ENCODE results near the gene SLC6A18.

Gene SLC6A18

DNA sequence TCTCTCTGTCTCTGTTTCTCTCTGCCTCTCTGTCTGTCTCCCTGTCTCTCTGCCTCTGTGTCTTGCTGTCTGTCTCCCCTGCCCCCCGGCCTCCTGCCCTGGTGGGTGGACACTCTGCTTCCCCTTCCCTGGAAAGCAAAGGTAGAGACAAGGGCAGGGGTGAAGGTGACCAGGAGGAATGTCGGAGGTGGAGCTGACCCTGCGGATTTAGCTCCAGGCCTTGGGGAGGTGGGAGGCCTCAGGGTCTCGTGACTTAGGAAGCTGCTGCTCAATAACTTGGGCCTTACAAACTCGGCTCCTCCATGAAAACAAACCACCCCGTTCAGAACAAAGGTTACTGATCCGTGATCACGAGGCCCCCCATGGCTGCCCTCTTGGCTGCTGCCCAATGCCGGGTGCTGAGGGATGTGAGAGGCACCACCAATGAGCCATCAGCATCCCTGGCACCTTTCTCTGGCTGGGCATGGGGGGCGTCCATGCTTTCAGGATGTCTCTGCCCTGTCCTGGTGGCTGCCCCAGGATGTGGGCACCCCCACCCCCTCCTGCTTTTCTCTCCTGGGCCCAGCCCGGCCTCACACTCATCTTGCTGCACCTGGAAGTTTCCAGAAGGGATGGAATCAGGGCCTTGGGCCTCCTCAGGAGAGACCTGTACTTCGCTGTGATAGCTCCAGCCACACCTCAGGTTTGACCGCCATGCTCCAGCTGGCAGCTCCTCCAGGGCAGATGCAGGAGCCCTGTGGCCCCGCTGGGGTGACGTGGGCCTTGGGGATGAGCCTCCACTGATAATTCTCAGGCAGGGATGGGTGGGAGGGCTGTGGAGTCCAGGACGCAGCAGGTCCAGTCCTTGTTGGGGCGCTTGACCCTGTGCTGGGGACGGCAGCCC, 38.6 kb upstream of the SLC6A18 start:
- DNase-seq (ENCODE audit: low spot score), result no peak

DNA sequence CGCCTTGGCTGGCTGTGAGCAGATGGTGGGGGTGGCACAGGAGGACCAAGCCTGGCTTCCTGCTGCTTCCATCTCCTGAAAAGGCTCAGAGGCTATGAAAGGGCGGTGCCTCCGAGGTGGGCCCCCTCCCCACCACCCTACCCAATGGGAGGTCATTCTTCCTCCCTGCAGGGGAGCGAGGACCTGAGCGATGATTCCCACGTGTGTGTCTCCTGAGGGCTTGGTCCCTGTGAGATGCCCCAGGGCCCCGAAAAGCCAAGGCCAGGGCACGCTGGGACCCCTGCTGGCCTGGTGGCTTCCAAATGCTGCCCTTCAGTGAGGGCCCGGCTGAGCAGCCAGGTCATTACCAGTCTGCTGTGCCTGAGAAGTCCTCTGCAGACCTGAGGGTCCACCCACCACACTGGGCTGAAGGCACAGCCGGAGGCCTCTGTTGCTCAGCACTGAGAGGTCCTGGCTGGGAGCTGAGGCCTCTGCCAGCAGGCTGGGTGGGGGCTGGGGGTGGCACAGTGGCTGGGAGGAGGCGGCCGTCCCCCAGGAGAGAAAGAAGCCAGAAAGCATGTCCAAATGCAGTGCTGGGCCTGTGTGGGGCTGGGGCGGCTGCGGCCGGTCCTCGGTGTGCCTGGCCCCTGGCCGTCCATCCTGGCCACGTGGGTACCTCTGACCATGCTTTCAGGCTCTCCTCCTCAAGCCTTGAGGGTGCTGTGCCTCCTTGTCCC, 37.8 kb upstream of the SLC6A18 start:
- DNase-seq (ENCODE audit: low spot score), result no peak

DNA sequence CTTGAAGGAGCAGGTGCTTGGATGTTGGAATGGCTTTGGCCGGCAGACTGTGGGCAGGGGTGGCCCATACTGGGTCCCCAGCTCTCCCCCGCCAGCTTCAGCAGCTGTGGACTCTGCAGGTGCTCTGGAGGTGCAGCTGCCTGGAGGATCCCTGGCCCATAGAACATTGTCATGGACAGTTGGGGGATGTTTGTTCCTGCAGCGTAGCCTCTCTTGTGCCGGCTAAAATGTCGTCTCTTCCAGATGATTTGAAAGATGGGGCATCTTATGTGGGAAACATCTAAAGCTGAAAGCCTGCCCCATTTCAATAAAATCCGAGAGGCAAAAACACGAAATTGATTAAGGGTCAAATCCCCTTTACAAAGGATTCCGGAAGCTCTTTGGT, 37.2 kb upstream of the SLC6A18 start:
- no peak for DNase-seq (ENCODE audit: low spot score)

DNA sequence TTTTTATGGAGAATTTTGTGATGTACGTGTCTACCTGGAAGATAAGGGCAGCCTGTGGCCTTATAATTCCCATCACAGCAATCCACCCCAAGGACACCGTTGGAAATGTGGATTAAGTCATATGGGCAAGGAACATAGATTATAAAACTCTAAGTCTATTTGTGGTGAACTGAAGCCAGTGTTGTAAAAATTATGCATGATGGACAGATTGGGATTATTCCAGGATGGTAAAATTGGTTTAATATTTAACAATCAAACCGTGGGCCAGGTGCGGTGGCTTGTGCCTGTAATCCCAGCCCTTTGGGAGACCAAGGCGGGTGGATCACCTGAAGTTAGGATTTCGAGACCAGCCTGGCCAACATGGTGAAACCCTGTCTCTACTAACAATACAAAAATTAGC, 36.7 kb upstream of the SLC6A18 start:
- no peak for DNase-seq (ENCODE audit: low spot score)

DNA sequence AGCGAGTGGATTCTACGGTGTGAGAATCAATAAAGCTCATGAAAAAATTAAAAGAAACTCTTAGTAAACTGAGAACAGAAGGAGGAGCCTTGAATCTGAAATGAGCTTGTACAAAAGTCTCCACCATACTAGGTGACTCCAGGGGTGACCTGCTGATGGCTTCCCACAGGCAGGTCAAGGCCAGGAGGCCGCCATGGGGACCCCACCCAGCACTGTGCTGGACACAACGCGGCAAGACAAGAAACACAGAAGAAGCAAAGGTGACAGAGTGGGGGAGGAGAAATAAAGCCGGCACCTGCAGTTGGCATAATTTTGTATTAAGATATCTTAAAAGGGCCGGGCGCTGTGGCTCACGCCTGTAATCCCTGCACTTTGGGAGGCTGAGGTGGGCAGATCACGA, 35.9 kb upstream of the SLC6A18 start:
- DNase-seq (ENCODE audit: low spot score), result no peak

DNA sequence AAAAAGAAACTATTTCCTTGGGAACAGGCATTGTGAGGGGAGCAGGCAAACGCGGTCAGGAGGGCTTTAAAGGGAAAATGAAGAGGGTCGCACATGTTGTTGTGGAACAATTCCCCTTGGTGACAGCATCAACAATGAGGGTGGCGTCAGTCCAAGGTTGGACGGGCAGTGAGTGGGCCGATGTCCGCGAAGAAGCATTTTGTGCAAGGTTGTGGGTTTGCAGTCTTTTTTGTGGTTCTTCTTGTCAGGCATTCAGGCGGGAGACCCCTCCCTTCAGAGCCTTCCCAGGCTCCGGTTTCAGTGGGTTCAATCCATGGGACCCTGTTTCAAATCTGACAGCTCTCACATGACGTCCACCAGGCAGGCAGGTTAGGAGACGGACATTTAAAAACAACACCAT, 34.9 kb upstream of the SLC6A18 start:
- DNase-seq (ENCODE audit: low spot score), result no peak

DNA sequence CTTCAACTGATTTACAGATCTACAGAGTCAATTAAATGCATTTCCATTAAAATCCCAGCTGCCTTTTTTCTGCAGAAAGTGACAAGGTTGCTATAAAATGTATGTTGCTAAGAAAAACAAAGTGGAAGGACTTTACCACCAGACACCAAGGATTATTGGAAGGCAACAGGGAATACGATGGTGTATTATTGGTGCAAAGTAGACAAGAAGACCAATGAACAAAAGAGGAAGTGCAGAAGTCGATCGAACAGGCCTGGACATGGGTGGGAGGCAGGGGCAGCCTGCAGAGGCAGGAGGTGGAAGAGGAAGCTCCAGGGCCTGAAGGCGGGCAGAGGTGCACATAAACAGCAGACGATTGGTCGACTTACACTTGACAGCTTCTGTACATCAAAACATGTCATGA, 34.3 kb upstream of the SLC6A18 start:
- no peak for DNase-seq (ENCODE audit: low spot score)

DNA sequence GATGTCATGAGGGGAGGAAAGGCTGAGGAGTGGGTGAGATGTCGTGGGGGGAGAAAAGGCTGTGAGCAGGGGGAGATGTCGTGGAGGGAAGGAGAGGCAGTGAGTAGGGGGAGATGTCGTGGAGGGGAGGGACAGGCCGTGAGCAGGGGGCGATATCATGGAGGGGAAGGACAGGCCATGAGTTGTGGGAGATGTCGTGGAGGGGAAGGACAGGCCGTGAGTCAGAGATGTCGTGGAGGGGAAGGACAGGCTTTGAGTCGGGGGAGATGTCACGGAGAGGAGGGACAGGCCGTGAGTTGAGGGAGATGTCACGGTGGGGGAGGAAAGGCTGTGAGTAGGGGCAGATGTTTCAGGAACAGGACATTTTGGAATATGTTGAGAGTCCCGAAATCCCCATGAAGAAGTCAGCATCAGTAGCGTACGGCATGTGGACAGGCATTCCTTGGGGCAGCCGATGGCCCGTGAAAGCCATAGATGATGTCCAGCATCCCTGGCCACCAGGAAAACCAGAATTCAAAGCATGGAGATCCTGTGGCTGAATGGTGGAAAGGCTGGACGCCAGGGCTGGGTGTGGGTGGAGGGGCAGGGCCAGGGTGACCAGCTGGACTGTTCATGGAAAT, 32.1 kb upstream of the SLC6A18 start:
- no peak for DNase-seq (ENCODE audit: low spot score)

DNA sequence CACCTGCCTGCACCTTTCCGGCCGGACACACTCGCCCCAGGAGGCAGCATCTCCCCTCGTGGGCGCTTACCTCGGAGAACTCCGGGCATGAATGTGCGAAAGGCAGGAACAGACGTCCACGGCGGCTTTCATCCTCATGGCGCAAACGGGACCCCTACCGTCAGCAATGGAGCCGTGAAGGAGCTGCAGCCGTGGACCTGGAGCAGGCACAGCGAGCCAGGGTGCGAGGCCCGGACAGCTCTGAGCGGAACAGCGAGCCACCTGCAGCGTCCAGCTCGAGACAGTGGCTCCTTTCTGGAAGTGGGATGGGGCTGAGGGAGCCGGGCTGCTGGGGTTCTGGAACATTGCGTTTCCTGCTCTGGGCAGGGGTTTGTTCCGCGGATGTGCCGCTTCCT, 31.6 kb upstream of the SLC6A18 start:
- DNase-seq (ENCODE audit: low spot score), result no peak

DNA sequence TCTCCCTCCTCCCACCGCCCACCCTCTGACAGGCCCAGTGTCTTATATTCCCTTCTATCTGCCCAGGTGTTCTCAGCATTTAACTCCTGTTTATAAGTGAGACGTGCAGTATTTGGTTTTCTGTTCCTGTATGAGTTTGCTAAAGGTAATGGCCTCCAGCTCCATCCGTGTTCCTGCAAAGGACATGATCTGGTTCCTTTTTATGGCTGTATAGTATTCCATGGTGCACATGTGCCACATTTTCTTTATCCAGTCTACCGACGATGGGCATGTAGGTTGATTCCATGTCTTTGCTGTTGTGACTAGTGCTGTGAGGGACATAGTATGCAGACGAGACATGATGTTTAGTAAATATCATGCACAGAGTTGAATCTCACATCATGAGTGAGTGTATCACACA, 30.8 kb upstream of the SLC6A18 start:
- DNase-seq (ENCODE audit: low spot score), result no peak

DNA sequence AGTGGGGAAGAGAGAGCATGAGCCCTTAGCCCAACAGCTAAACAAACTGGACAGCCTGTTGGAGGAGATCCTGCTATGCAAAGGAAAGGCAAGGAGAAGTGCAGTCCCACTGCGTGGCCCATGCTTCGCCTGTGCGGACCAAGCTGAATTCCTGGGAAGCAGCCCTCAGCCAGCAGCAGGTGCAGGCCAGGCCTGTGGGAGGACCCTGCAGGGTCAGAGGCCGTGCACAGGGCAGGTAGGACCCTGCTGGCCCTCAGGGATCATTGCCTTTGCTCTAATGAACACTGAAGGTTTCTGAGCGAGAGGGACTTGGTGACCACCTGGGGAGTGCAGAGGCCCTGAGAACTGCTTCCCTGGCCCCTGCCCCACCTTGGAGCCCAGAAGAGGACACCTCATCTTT, 29.7 kb upstream of the SLC6A18 start:
- no peak for DNase-seq (ENCODE audit: low spot score)

DNA sequence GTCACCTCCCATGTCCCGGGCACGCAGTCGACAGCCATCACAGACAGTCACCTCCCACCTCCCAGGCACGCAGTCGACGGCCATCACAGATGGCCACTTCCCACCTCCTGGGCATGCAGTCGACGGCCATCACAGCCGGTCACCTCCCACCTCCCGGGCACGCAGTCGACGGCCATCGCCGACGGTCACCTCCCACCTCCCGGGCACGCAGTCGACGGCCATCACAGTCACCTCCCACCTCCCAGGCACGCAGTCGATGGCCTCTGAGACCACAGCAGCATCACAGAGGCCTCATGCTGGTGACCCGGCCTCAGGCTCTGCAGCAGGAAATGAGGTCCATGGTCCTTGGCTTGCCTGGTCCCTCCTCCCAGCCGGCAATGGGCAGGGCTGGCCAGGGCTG, 29.3 kb upstream of the SLC6A18 start:
- DNase-seq (ENCODE audit: low spot score), result no peak

DNA sequence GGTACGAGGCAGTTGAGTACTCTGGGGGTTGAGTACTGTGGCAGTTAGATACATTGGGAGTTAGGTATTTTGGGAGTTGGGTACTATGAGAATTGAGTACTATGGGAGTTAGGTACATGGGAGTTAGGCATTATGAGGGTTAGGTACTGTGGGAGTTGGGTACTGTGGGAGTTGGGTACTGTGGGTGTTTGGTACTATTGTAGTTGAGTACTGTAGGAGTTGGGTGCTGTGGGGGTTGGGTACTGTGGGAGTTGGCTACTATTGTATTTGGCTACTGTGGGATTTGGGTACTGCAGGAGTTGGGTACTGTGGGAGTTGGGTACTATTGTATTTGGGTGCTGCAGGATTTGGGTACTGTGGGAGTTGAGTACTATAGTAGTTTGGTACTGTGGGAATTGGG, 28.6 kb upstream of the SLC6A18 start:
- no peak for DNase-seq (ENCODE audit: low spot score)

DNA sequence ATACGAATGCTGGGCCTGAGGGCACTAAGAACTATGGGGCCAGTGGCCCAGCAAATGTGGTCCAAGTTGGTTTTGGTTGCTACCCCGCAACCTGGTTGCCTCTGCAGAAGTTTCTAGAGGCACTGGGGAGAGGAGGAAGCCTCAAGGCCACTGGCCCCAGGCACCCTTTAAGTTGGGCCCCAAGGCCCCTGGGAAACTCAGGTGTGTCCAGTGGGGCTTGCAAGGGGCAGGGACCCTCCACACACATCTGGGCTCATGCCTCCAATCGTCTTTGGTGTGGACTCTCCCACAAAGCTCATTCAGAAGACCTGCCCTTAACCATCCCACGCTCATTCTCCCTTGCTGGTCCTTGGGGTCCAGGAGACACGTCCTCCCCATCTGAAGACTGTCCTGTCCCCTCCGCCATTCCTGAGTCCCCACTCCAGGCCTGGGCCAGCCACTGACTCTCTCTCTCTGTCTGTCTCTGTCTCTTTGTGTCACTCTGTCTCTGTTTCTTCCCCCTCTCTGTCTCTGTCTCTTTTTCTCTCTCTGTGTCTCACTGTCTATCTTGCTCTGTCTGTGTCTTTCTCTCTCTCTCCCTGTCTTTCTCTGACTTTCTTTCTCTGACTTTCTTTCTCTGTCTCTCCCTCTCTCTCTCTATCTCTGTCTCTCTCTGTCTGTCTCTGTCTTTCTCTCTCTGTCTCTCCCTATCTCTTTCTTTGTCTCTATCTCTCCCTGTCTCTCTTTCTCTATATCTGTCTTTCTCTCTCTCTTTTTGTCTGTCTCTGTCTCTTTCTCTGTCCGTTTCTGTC, 27.1 kb upstream of the SLC6A18 start:
- no peak for DNase-seq (ENCODE audit: low spot score)

DNA sequence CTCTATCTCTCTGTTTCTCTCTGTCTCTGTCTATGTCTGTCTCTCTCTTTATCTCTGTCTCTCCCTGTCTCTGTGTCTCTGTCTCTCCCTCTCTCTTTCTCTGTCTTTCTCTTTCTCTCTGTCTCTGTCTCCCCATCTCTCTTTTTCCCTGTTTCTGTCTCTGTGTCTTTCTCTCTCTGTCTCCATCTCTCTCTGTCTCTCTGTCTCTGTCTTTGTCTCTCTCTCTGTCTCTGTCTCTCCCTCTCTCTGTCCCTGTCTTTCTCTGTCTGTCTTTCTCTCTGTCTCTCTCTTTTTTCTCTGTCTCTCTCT, 25.9 kb upstream of the SLC6A18 start:
- DNase-seq (ENCODE audit: low spot score), result no peak

DNA sequence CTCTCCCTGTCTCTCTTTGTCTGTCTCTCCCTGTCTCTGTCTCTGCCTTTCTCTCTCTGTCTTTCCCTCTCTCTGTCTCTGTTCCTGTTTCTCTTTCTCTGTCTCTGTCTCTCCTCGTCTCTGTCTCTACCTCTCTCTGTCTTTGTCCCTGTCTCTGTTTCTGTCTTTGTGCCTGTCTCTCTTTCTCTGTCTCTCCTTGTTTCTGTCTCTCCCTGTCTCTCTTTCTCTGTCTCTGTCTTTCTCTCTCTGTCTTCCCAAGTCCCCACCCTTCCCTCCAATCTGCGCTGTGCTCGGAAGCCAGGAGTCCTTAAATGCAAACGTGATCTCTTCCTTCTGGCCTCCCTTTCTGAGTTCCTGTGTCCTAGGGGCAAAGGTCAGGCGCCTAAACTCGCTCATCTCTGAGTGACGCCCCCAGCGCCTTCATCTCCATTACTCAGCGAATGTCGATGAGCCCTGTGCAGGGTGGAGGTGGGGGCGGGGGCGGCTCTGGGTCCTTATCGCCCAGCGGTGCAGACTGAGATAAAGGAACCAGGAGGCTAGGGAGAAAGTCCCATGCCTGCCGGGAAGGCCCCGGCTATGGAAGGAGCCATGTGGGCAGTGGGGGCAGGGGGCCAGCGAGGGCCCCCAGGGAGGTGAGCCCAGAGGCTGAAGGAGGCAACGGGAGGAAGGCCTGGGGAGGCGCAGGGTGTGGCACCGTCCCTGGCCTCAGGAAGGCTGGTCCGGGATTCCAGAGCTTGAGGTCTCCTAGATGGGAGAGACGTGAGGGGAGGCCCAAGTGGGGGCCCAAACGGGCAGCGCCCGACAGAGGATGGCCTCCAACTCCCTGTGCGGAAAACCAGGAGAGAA, 25.3 kb upstream of the SLC6A18 start:
- no peak for DNase-seq (ENCODE audit: low spot score)

DNA sequence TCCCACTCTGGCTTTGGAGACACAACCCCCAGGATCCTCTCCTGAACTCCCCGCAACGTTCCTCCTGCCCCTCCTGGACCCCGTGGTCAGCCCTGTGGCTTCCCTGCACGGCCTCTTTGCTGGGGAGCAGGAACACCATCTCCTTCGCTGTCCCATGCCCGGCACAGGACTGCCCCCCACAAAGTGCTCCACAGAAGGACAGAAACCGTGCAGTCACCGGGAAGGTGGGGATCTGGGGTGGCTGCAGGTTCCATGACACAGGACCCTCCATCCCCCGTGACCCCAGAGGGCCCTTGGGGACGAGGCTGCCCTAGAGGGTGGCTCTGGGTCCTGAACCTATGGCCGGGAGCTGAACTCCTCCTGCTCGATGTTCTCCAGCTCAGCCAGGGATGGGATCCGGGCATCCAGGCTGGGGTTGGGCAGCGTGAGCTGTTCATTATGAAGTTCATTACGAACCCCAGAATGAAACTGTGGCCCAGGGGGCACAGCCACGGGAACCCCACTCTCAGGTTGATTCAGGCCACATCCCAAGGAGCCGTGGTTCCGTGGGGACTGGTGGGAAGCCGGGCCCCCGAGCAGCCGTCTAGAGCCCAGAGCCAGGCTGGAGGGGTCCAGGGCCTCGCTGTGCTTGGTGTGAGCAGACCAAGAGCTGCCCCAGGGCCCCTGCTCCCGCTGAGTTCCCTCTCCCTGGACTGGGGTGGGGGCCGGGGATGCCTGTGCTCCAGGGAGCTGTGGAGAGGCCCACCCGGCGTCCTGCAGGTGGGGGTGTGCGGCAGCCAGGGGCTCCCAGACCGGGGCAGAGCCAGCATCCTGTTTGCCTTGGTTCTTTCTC, 24.5 kb upstream of the SLC6A18 start:
- DNase-seq (ENCODE audit: low spot score), result no peak

DNA sequence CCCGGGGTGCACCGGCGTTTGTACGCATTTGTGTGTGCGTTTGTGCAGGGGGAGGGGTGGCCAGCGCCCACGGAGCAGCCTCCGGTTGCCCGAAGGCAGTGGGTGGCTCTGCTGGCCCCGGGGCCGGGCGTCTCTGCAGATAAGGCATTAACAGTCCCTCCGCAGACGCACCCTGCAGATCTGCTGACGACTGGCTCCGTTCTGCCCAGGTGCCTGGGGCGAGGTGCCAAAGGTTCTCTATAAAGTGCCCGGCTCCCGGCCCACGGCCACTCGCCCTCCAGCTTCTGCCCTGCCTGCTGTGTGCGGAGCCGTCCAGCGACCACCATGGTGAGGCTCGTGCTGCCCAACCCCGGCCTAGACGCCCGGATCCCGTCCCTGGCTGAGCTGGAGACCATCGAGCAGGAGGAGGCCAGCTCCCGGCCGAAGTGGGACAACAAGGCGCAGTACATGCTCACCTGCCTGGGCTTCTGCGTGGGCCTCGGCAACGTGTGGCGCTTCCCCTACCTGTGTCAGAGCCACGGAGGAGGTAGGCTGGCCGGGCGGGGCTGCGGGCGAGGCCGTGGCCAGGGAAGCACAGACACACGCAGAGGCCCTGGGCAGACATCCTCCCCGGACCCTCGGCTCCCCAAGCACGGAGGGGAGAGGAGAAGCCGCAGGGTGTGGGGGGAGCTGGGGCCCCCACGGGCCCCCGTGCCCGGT, 23.7 kb upstream of the SLC6A18 start, which contains the start of gene SLC6A19:
Gene SLC6A19 (plus strand): TSS at position 269 of the 699 bp plus-strand sequence. CDS start 56 bp downstream, at position 325.
- no peak for DNase-seq (ENCODE audit: low spot score)

DNA sequence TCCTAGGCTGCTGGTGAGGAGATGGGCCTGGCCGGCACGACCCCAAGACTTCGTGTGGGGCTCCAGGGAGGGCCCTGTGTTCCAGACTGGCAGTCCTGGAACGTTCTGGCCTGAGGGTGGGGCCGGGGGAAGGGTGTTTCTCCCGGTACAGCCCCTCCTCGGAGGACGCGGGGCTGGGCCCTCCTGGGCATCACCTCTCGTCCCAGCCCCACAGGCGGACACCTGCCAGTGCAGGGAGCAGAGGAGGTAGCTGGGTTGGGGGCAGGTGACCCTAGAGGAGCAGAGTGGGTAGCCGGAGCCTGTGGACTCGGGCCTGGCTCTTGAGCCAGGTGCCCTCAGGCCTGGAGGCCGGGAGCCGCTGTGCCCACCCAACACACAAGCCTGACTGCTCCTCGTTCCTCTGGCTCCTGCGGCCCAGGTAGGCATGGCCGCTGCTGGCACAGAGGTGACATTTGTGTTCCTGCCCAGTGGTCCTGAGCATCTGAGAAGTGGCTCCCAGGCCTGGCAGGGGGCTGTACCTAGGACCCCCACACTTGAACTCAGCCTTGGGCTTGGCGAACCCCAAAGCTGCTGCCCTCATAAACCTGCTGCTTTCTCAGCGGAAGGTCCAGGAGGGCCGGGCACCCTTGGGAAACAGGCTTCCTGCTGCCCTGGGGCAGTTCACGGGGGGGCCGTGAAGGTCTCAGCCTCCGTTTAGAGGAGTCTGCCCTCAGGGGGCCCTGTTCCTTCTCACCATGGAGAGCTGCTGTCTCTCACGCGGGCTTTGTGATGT, 23.0 kb upstream of the SLC6A18 start:
- no peak for DNase-seq (ENCODE audit: low spot score)

All from left forelimb (tissue), 1 donor.